ENCODE data around the gene POU5F1.

DNA sequence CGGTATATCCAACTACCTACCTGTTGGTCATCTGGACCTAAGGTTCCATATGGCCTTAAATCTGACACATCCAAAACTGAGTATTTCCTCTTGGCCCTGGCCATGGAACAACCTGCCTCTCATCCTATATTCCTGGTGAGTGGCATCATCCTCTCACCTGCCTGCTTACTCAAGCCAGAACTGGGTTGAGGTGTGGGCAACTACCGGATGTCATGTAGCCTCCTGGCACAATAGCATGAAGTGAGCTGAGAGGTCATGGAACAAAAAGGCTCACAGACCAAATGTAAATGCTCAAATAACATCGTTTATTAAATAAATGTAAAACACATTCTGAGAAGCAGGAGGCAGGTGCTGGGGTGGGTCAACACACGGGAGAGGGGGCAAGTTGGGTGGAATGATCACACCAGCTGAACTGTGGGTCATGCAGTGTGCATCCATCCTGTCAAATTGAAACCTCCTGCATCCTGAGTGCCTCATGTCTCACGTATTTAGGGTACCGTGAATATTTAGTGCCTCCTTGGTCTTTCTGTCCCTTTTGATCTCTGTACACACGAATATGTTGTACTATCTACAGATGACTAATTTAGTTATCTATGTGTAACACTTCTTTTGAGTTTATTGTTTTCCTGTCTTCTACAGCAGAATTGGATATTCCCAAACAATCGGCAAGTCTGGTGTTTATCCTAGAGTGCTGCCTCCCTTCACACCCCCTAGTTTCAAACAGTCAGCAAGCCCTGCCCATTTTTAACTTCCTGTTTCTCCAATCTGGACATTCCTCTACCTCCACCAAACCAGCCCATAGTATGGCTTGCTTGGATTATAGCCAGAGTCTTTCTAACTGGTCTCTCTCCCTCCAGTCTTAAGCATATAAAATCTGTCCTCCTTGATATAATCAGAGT is 7.9 kb upstream of the POU5F1 start:
- TF ChIP-seq CTCF (conservative IDR thresholded peaks at IDR 0.05; ENCODE audit: low read depth, low read length) = no peak
- no peak for TF ChIP-seq EZH2 (IDR thresholded peaks at IDR 0.05; ENCODE audit: low read length, unreplicated experiment)
